Muscle of leg (tissue), 11 donors: ENCODE measurements around the gene DUOXA1. TPM values are rescaled to one million over a fixed set of nuclear protein-coding genes. Genes with fewer than 3 reads are reported as not detected.

Experiments
- DNase-seq: peaks from one replicate; pipeline ENCODE4 v3.0.0; 2013
- H3K27ac ChIP-seq: one replicate; pipeline ENCODE4 v1.5.1; 2013; ENCODE audit warnings: mild to moderate bottlenecking, low read length, control low read depth
- H3K27me3 ChIP-seq: one replicate; pipeline ENCODE4 v1.6.1; 2013; ENCODE audit warnings: low read length; ENCODE audit not compliant: control insufficient read depth, insufficient read depth
- H3K36me3 ChIP-seq: one replicate; pipeline ENCODE4 v1.6.1; 2013; ENCODE audit warnings: low read length; ENCODE audit not compliant: control insufficient read depth, insufficient read depth
- H3K4me1 ChIP-seq: one replicate; pipeline ENCODE4 v1.6.1; 2013; ENCODE audit warnings: low read length; ENCODE audit not compliant: control insufficient read depth, insufficient read depth
- H3K4me3 ChIP-seq: one replicate; pipeline ENCODE4 v1.5.1; 2013; ENCODE audit warnings: low read length, control low read depth
- H3K9me3 ChIP-seq: replicated peaks from 2 replicates; pipeline ENCODE4 v1.6.1; 2013; ENCODE audit warnings: low read depth, low read length; ENCODE audit not compliant: control insufficient read depth
- WGBS: methylation state at CpG from one replicate; pipeline ENCODE4 v1.1.5; 2013; ENCODE audit warnings: missing lambda C conversion rate; ENCODE audit not compliant: insufficient coverage; 5-methylcytosine and 5-hydroxymethylcytosine counted together
- polyA plus RNA-seq, 8 donors: library from polyadenylated mRNA; unstranded; fragments of 120-200 nt; gene quantifications; one replicate each; pipeline versions ENCODE4 v1.2.1 to v1.2.3, GENCODE V29; 2013; ENCODE audit warnings: inconsistent platforms in 1 of 8, low replicate concordance in 1 of 8; ENCODE audit not compliant: insufficient read length in 8 of 8, insufficient read depth in 1 of 8
- total RNA-seq: library from RNA; stranded (reverse); fragments of 120-200 nt; gene quantifications from one replicate; pipeline ENCODE4 v1.2.4, GENCODE V29; 2013

Gene DUOXA1
- total and polyA plus RNA-seq, 9 donors: 0.10 to 2.4 (median 0.29) TPM; not detected in 3

DNA sequence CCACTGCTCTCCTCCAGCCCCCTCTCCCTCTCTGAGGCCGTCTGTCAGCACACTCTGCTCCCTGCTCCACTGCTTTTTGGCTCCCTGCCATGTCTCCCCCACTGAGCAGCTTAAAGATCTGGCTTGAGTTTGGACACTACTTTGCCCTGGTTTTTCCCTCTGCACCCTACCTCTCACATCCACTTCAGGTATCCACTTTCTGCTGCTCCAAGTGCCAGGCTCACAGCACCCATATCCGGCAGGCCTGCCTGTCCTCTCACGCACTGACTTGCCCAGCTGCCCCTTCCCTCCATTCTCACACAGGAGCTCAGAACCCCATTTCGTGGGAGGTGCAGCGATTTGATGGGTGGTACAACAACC lies 3.9 kb upstream of the DUOXA1 start:
- WGBS: 43% methylated on average over 3 of the region's 5 CpGs
- H3K9me3 ChIP-seq: no peaks in the 10 kb centered on the region
- H3K36me3 ChIP-seq: no peaks in the 10 kb centered on the region
- DNase-seq: no peak
- H3K27me3 ChIP-seq: peaks cover 84% of the 10 kb centered on the region
- H3K4me3 ChIP-seq: no peak overlapping the region
- no peak overlapping the region for H3K27ac ChIP-seq
- peaks cover 8% of the 10 kb centered on the region for H3K4me1 ChIP-seq

DNA sequence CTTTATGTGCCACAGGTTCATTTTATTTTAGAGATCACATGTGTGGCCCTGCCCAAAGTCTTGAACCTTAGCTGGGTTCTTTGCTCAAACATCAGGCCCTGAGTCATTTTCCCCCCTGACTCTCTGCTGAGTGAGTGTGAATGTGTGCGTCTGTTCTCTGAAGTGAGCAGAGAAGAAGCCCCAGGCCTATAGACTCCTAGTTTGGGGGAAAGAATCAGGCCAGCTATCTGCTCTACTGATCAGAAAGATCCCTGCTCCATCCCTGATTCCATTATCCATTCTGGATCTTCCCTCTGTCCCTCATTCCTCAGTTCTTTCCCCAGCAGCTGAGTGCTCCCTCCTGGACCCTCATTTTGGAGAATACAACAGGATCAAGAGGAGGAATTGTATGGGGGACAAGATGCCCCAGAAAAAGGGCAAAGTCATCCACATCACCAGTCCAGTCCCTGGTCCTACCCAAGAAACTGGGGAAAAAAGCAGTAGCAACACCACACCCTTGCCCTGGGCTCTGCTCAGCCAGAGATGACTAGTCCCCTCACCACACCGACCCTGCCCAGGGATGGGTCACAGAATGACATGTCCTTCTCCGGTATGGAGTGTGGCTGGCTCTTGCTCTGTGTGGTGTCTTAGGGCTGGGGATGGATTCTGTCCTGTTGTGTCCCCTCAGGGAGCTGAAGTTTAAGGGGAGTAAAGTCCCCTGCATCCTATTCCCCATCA lies 3.3 kb upstream of the DUOXA1 start:
- H3K27ac ChIP-seq: no peak overlapping the region
- H3K27me3 ChIP-seq: peaks cover 86% of the 10 kb centered on the region
- no peak for DNase-seq
- H3K4me1 ChIP-seq: peaks cover 8% of the 10 kb centered on the region
- H3K36me3 ChIP-seq: no peaks in the 10 kb centered on the region
- no peak overlapping the region for H3K4me3 ChIP-seq
- WGBS: no CpG with 5 or more reads among the region's 3 CpGs
- H3K9me3 ChIP-seq: no peaks in the 10 kb centered on the region

DNA sequence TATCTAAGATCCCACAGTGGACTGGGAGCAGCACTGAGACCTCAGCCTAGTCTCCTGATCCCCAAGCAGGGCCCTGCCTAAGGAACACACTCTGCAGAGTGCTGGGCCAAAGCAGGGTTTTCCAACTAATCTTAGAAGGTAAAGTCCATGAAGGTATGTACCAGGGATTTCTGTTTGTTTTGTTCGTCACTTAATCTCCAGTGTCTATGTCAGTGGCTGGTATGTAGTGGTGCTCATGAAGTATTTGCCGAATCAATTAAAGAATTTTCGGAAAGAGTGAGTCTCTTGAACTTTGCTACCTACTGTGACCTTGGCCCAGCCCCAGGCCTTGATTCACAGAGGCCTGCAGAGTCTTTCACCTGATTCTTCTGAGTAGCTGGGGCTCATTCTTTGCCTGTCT lies 1.8 kb upstream of the DUOXA1 start:
- Histone ChIP-seq H3K27me3 (peaks cover 80% of the 10 kb centered on the region), H3K9me3 (no peaks in the 10 kb centered on the region), H3K4me1 (peaks cover 8% of the 10 kb centered on the region), H3K36me3 (no peaks in the 10 kb centered on the region), H3K4me3 (no peak overlapping the region), H3K27ac (no peak overlapping the region)
- WGBS: 89% methylated on average over 3 of the region's 3 CpGs
- no peak for DNase-seq

DNA sequence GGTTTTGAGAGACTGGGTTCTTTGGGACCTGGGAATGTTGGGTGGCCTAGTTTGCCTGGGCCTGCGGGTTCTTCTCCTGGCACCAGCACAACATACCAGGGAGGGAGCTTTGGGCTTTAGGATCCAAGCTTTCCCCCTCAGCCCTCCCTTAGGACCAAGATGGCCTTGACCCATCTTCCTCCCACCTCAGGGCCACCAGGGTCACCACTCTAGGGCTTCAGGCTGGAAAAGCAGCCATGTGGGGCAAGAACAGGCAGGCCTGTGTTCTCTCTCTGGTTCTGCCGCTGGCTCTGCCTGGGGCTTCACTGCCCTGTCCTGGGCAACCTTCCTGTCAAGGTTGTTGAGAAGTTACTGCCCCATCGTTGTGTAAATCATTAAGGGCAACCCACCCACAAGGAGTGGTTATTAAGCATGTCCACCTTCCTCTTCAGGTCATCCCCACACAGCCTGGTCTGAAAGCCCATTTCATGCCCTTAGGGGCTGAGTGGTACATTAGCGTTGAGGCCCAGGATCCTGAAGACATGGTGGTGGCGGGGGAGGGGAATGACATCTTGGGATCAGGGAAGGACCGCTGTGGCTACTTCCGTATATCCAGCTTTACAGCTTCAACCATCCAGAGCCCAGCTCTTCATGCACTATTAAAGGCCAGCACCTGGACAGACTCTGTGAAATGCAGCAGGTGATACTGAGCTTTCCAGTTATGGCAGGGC lies 767 bp upstream of the DUOXA1 start:
- Histone ChIP-seq H3K27me3 (peaks cover 78% of the 10 kb centered on the region), H3K4me1 (peaks cover 8% of the 10 kb centered on the region), H3K4me3 (no peak overlapping the region), H3K36me3 (no peaks in the 10 kb centered on the region), H3K27ac (no peak overlapping the region), H3K9me3 (no peaks in the 10 kb centered on the region)
- 80% methylated on average over 2 of the region's 7 CpGs for WGBS
- DNase-seq: no peak

DNA sequence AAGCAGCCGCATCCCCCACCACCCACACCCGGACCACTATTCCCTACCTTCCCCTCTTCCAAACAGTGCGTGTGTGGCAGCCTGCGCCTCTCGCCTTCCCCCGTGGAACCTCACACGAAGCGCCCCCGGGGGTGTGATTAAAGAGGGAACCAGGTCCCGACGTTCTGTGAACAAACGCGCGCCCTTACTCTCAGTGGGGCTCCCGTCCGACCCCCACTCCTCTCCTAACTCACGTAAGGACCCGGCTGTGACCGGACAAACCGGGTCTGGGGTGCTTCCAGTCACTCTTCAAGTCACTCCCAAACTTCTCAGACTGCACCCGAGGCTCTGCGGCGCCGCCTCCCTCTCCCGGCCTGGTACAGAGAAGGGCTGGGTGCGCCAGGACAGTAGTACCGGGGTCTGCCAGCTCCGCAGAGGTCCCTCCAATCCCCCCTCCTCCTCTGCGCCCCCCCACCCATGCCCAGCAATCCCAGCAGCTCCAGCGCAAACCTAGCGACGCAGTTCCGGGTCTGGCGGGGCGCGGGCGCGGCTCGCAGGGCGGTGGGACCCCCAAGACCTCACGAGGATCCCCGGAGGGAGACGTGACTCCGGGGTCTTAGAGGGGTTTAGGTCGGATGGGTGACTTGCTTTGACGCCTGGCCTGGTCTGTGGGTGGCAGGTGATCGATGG lies 574 bp downstream of the DUOXA1 start:
- Histone ChIP-seq H3K9me3 (no peaks in the 10 kb centered on the region), H3K27me3 (peaks cover 71% of the 10 kb centered on the region), H3K27ac (no peak overlapping the region), H3K4me1 (peaks cover 8% of the 10 kb centered on the region), H3K36me3 (no peaks in the 10 kb centered on the region), H3K4me3 (peak overlapping the region; percentile 17)
- no peak for DNase-seq
- WGBS: 2% methylated on average over 38 of the region's 47 CpGs

DNA sequence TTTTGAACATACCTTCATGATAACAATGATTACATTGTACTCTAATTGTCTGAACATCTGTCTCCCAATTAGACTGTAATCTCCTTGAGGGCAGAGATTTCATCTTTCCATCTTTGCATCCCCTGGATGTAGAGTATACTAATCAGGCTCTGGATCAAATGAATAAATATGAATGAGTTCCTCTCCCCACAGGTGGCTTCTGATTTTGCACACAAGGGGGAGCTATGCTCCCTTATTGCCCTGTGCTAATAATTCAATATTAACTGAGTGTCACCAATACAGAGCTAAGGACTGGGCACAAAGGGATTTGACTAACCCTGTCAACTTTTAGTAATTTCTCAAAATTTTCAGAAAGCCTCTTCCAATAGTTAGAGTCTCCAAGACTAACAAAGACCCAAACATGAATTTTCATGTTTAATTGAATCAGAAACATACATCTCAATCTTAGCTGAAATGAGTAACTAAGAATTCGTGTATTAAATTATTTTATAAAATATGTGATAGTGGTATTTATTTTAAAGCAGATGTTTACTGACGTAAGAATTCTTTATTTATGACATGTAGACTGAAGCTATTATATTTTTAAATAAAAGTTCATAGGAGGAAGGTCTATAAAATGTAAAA lies 3.0 kb downstream of the DUOXA1 start:
- DNase-seq: no peak
- no peaks in the 10 kb centered on the region for H3K36me3 ChIP-seq
- H3K4me3 ChIP-seq: no peak overlapping the region
- no peaks in the 10 kb centered on the region for H3K9me3 ChIP-seq
- H3K27me3 ChIP-seq: peaks cover 63% of the 10 kb centered on the region
- peaks cover 8% of the 10 kb centered on the region for H3K4me1 ChIP-seq
- no peak overlapping the region for H3K27ac ChIP-seq
- WGBS: no CpG with 5 or more reads among the region's 2 CpGs

DNA sequence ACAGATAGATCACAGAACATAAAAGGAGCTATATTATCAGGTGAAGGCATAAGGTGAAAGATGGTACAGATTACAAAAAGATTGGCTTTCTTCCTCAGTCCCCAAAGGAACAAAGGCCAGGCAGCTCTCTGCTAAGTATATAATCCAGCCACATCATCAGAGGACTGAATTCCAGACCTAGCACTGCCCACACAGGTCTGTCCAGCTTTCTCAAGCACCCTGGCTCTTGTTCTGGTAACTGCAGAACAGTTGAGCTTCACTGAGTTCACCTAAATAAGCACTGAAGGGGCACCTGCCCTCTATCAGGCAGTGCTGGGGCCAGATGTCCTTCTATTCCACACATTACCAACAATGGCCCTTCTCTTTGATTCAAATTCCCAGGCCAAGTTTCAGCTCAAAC lies 6.3 kb downstream of the DUOXA1 start:
- H3K4me3 ChIP-seq: no peak overlapping the region
- peaks cover 44% of the 10 kb centered on the region for H3K27me3 ChIP-seq
- no peaks in the 10 kb centered on the region for H3K4me1 ChIP-seq
- no peaks in the 10 kb centered on the region for H3K9me3 ChIP-seq
- no peak for DNase-seq
- no peak overlapping the region for H3K27ac ChIP-seq
- H3K36me3 ChIP-seq: no peaks in the 10 kb centered on the region

DNA sequence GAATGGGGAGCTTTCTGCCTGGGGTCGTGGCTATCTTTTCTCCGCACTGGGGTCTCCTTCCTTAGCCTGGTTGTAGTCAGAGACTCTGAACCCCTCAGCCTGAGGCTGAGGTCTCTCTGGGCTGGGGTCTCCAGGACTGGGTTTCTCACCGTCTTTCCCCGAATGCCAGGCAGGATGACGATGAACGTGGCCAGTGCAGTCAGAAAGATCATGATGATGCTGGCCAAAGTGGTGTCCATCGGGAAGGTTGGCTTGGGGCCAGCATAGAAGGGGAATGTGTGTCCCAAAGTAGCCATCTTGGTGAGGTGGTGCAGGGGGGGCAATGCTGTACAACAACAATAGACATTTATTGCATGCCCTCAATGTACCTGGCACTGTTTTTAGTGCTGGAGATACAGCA lies 7.0 kb downstream of the DUOXA1 start:
- Histone ChIP-seq H3K27me3 (peaks cover 40% of the 10 kb centered on the region), H3K9me3 (no peaks in the 10 kb centered on the region), H3K27ac (no peak overlapping the region), H3K4me1 (peaks cover 2% of the 10 kb centered on the region), H3K4me3 (no peak overlapping the region), H3K36me3 (no peaks in the 10 kb centered on the region)
- WGBS: 75% methylated on average over 5 of the region's 7 CpGs
- DNase-seq: no peak

DNA sequence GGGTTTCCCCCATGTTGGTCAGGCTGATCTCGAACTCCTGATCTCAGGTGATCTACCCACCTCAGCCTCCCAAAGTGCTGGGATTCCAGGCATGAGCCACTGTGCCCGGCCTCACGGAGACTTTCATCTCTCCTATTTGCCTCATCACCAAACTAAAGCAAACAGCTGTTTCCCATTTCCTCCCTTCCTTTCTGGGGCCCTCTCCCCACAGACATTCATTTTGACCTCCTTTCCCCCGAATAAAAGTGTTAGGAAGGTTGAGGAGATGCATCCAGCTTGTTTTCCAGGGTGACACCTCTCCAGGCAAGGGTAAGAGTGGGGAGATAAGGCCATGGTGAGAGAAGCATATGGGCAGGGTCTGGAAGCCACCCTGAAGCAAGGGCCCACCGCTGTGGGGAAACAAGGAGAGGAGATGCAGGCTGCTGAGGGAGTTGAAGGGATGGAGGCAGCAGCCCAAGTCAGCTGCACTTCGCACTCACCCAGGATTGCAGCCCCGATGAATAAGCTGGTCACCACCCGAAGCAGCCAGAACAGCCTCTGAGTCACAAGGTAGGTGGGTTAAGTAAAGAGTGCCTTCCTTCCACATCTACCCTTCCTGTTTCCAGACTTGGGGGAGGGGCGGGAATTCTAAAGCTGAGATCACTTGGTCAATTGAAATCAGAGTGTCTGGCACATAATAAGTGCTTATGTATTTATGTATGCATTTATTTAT lies 7.8 kb downstream of the DUOXA1 start:
- peaks cover 48% of the 10 kb centered on the region for H3K27me3 ChIP-seq
- DNase-seq: no peak
- no peak overlapping the region for H3K4me3 ChIP-seq
- H3K4me1 ChIP-seq: peaks cover 8% of the 10 kb centered on the region
- H3K36me3 ChIP-seq: no peaks in the 10 kb centered on the region
- no peak overlapping the region for H3K27ac ChIP-seq
- no peaks in the 10 kb centered on the region for H3K9me3 ChIP-seq
- WGBS: 56% methylated on average over 3 of the region's 9 CpGs

DNA sequence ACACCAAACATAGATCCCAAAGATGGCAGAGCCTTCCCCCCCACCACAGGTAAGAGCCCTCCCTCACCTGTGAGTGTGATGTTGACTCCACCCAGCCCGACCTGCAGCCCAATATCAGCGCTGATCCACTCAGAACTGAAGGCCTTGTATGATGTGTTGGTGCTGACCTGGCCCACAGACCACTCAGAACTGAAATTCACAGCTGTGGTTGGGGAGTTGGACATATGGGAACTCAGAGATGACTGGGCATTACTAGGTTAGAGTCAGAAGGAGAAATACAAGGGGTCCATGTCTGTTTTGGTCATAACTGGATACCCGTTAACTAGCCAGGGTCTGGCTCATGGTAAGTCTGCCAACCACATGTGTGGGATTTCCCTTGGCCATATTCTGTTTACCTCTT lies 8.7 kb downstream of the DUOXA1 start:
- no peaks in the 10 kb centered on the region for H3K9me3 ChIP-seq
- no peak overlapping the region for H3K27ac ChIP-seq
- H3K4me3 ChIP-seq: no peak overlapping the region
- peaks cover 14% of the 10 kb centered on the region for H3K4me1 ChIP-seq
- DNase-seq: no peak
- H3K27me3 ChIP-seq: peaks cover 56% of the 10 kb centered on the region
- no CpG with 5 or more reads among the region's 3 CpGs for WGBS
- H3K36me3 ChIP-seq: no peaks in the 10 kb centered on the region
